WTC11 (cell line): ENCODE data around the gene RFTN1.

Experiments
- USF2 ChIP-seq: sonication (generic); formaldehyde crosslinking; IDR thresholded peaks from 2 replicates; pipeline ENCODE4 v1.8.1; 2023; ENCODE audit warnings: mild to moderate bottlenecking, missing genetic modification reagents, moderate library complexity
- ZNF423 ChIP-seq: fragments of 250-450 bp; sonication (Bioruptor Pico); IDR thresholded peaks from 2 replicates; pipeline ENCODE4 v2.1.2; 2022; ENCODE audit warnings: mild to moderate bottlenecking, moderate library complexity

- no peak for TF ChIP-seq ZNF423 (CRISPR knock-in tag)
- no peak for TF ChIP-seq USF2 (CRISPR knock-in tag)
Measured at GRCh38 chr3:16335333-16335732, 178.2 kb downstream of the RFTN1 start.
